K562 (cell line): ENCODE measurements around the gene DNAAF6. TPM values are rescaled to one million over a fixed set of nuclear protein-coding genes. Genes with fewer than 3 reads are reported as not detected.

ENCODE experiments used
- ATAC-seq: fragments of 200-7000 bp; cut with Tn5 transposase; 3 replicates; pipeline ENCODE4 v1.9.1; 2020; ENCODE audit warnings: moderate library complexity
- BruUV-seq: library from RNA; stranded (reverse); fragments of 400-500 nt; replicated peaks from 2 replicates; lab custom pipeline; 2021; lab: Mats Ljungman, UMichigan
- CTCF ChIA-PET: fragments of 300-600 bp; formaldehyde crosslinking; extraction: SDS; loops from one replicate; lab custom pipeline; 2021; ENCODE audit warnings: low intra/inter-chr PET ratio; lab: Yijun Ruan, JAX
- POLR2A ChIA-PET: fragments of 300-600, 350-650 bp; sonication (Branson Sonifier 250); formaldehyde crosslinking; extraction: SDS; loops from one replicate; lab custom pipeline; 2021; ENCODE audit warnings: antibody characterized with exemption, inconsistent platforms; lab: Yijun Ruan, JAX
- DNase-seq, 4 experiments: peaks; one replicate each; pipeline versions ENCODE4 v3.0.0 to v3.0.0-alpha.2; 2011 to 2018; ENCODE audit warnings: low spot score in 3 of 4, mixed read lengths in 3 of 4; ENCODE audit errors: extremely low read depth in 1 of 4
- FAIRE-seq: peaks from 2 replicates; lab custom pipeline; 2011; peaks lifted over from hg19 to GRCh38; lab: Jason Lieb, UNC
- H2AFZ ChIP-seq: 2 replicates; pipeline ENCODE4 v1.6.0; 2011; ENCODE audit warnings: low read depth, low read length, control low read depth, inconsistent platforms
- H3K27ac ChIP-seq: fragments of 200-600 bp; 3 replicates; pipeline ENCODE4 v1.8.0; 2011; ENCODE audit warnings: low read depth, mild to moderate bottlenecking, control low read depth, inconsistent platforms, low read length, moderate library complexity, mixed read lengths; ENCODE audit errors: extremely low read depth
- H3K27me3 ChIP-seq, 2 experiments: fragments of 300-600 bp in 1 of 2; 2 replicates in 1 of 2; 3 replicates in 1 of 2; pipeline versions ENCODE4 v1.6.0 to v1.8.0; 2011; ENCODE audit warnings: inconsistent platforms in 2 of 2, low read length in 2 of 2, mild to moderate bottlenecking in 1 of 2, mixed read lengths in 1 of 2, moderate library complexity in 1 of 2; ENCODE audit not compliant: control insufficient read depth in 2 of 2, insufficient read depth in 2 of 2
- H3K36me3 ChIP-seq: fragments of 300-600 bp; 3 replicates; pipeline ENCODE4 v1.8.0; 2011; ENCODE audit warnings: mild to moderate bottlenecking, low read length, inconsistent platforms; ENCODE audit not compliant: control insufficient read depth, insufficient read depth
- H3K4me1 ChIP-seq, 2 experiments: fragments of 200-600 bp in 1 of 2; replicated peaks in 1 of 2; 2 replicates in 1 of 2; 3 replicates in 1 of 2; pipeline versions ENCODE4 v1.5.1 to v1.8.0; 2011; ENCODE audit warnings: inconsistent platforms in 2 of 2, low read length in 2 of 2, mild to moderate bottlenecking in 1 of 2, mixed read lengths in 1 of 2, moderate library complexity in 1 of 2; ENCODE audit not compliant: control insufficient read depth in 2 of 2, insufficient read depth in 2 of 2
- H3K4me2 ChIP-seq: 2 replicates; pipeline ENCODE4 v1.6.1; 2011; ENCODE audit warnings: low read length, control low read depth, inconsistent platforms, mixed read lengths; ENCODE audit not compliant: insufficient read depth
- H3K4me3 ChIP-seq: fragments of 200-600 bp; sonication (generic), shearing (Covaris generic); 2 replicates; pipeline ENCODE4 v1.5.1; 2016; ENCODE audit warnings: control low read depth, inconsistent platforms
- H3K79me2 ChIP-seq: fragments of 200-600 bp; 3 replicates; pipeline ENCODE4 v1.8.0; 2011; ENCODE audit warnings: low read length, inconsistent platforms; ENCODE audit not compliant: control insufficient read depth, insufficient read depth
- H3K9ac ChIP-seq, 2 experiments: 2 replicates each; pipeline versions ENCODE4 v1.6.0 to v1.6.1; 2011; ENCODE audit warnings: low read depth in 2 of 2, low read length in 2 of 2, control low read depth in 1 of 2, inconsistent platforms in 1 of 2, mild to moderate bottlenecking in 1 of 2, mixed read lengths in 1 of 2; ENCODE audit not compliant: insufficient read depth in 1 of 2
- H3K9me1 ChIP-seq: one replicate; pipeline ENCODE4 v1.6.0; 2011; ENCODE audit warnings: inconsistent platforms, mild to moderate bottlenecking, low read length, moderate library complexity; ENCODE audit not compliant: control insufficient read depth, insufficient read depth
- H3K9me3 ChIP-seq: replicated peaks from 2 replicates; pipeline ENCODE4 v1.5.1; 2011; ENCODE audit warnings: low read depth, low read length, inconsistent platforms; ENCODE audit not compliant: control insufficient read depth, insufficient read depth
- H4K20me1 ChIP-seq: replicated peaks from 2 replicates; pipeline ENCODE4 v1.6.1; 2011; ENCODE audit warnings: low read length, inconsistent platforms, mixed read lengths; ENCODE audit not compliant: control insufficient read depth, insufficient read depth
- BRD9 ChIP-seq: fragments of 450-650 bp; IDR thresholded peaks from 2 replicates; pipeline ENCODE4 v1.6.1; 2018; ENCODE audit warnings: low read depth; ENCODE audit not compliant: partially characterized antibody
- CC2D1A ChIP-seq: fragments of 450-650 bp; IDR thresholded peaks from 2 replicates; pipeline ENCODE4 v1.6.1; 2017; ENCODE audit warnings: mild to moderate bottlenecking
- L3MBTL2 ChIP-seq: fragments of 450-650 bp; IDR thresholded peaks from 2 replicates; pipeline ENCODE4 v1.6.1; 2016; ENCODE audit warnings: mild to moderate bottlenecking, moderate library complexity
- LARP7 ChIP-seq: fragments of 450-650 bp; IDR thresholded peaks from 2 replicates; pipeline ENCODE4 v1.6.1; 2016
- POU5F1 ChIP-seq: fragments of 150-350 bp; IDR thresholded peaks from 2 replicates; pipeline ENCODE4 v1.6.1; 2014; ENCODE audit warnings: borderline replicate concordance, low read length, low read depth, mild to moderate bottlenecking; ENCODE audit not compliant: partially characterized antibody
- SPI1 ChIP-seq: IDR thresholded peaks from 2 replicates; pipeline ENCODE4 v1.6.1; 2011; ENCODE audit warnings: low read depth, low read length, control low read depth, borderline replicate concordance
- STAT5B ChIP-seq: fragments of 250-450 bp; sonication (Bioruptor Pico); IDR thresholded peaks from 2 replicates; pipeline ENCODE4 v1.8.0; 2021; ENCODE audit warnings: mild to moderate bottlenecking, inconsistent platforms
- ZEB2 ChIP-seq: fragments of 450-650 bp; IDR thresholded peaks from 2 replicates; pipeline ENCODE4 v1.6.1; 2016
- ZFP1 ChIP-seq: fragments of 450-650 bp; formaldehyde crosslinking; IDR thresholded peaks from 2 replicates; pipeline ENCODE4 v1.4.0; 2020; ENCODE audit warnings: mild to moderate bottlenecking, mixed read lengths
- ZFX ChIP-seq: sonication (generic); formaldehyde crosslinking; IDR thresholded peaks from 2 replicates; pipeline ENCODE4 v1.8.0; 2022; ENCODE audit warnings: mild to moderate bottlenecking, missing genetic modification reagents, moderate library complexity
- ZNF165 ChIP-seq: fragments of 250-450 bp; sonication (Bioruptor Pico); IDR thresholded peaks from 2 replicates; pipeline ENCODE4 v1.4.0; 2020; ENCODE audit warnings: borderline replicate concordance
- ZNF584 ChIP-seq: fragments of 200-800 bp; sonication (Bioruptor generic); IDR thresholded peaks from 2 replicates; pipeline ENCODE4 v1.6.1; 2016; ENCODE audit warnings: low read depth, mild to moderate bottlenecking, missing genetic modification characterization, missing compliant biosample characterization
- ZNF696 ChIP-seq: fragments of 250-450 bp; sonication (Bioruptor Pico); conservative IDR thresholded peaks from 2 replicates; pipeline ENCODE4 v1.4.0; 2020; ENCODE audit warnings: mild to moderate bottlenecking, moderate library complexity
- ZNF766 ChIP-seq: fragments of 200-800 bp; sonication (Bioruptor generic); conservative IDR thresholded peaks from 2 replicates; pipeline ENCODE4 v1.6.1; 2016; ENCODE audit warnings: missing genetic modification characterization, missing compliant biosample characterization
- WGBS: fragments of 100-300 bp; shearing (Covaris generic); methylation state at CpG from one replicate; pipeline ENCODE4 v1.1.6; 2016; ENCODE audit warnings: low coverage, mixed read lengths; ENCODE audit not compliant: insufficient coverage; ENCODE audit errors: missing lambda C conversion rate; 5-methylcytosine and 5-hydroxymethylcytosine counted together
- in situ Hi-C: fragments of 300-500 bp; cut with MboI; formaldehyde crosslinking; loops from 4 replicates; pipeline ENCODE4 v1.15.0; 2018; ENCODE audit warnings: inconsistent platforms, mixed read lengths
- intact Hi-C: fragments of 100-400 bp; cut with micrococcal nuclease; formaldehyde crosslinking; loops from 2 replicates; pipeline ENCODE4 v1.14.2; 2022
- polyA plus RNA-seq, 8 experiments: library from polyadenylated mRNA; depleted of rRNA in 4 of 8; stranded (reverse) in 5 of 8; unstranded in 3 of 8; fragments of >200 nt; fragmentation: Nextera tagmentation in 2 of 8; fragmentation: Illumina TruSeq in 1 of 8; extraction: Ambion mirVana in 2 of 8; extraction: Trizol in 1 of 8; gene quantifications; 2 replicates each; pipeline versions ENCODE4 v1.2.1 to v1.2.3, GENCODE V29; 2011 to 2014; ENCODE audit warnings: inconsistent platforms in 1 of 8, missing spikeins in 1 of 8
- total RNA-seq, 7 experiments: library from RNA; depleted of rRNA in 6 of 7; stranded (reverse); fragments of >200 nt in 6 of 7; fragmentation: Illumina TruSeq in 2 of 7; extraction: Trizol in 2 of 7; gene quantifications; 2 replicates each; pipeline versions ENCODE4 v1.2.1 to v1.2.3, GENCODE V29; 2011 to 2021; ENCODE audit warnings: low replicate concordance in 1 of 7
- TF ChIP-seq, protein P1 (sequence below): fragments of 250-450 bp; sonication (Bioruptor Pico); IDR thresholded peaks from 2 replicates; pipeline ENCODE4 v1.8.0; 2022; ENCODE audit warnings: moderate library complexity, mild to moderate bottlenecking, inconsistent platforms

DNAAF6 gene
- total and polyA plus RNA-seq, 9 of the 15 experiments (the other 6 are each of a cell fraction or from before 2014, with no cell fraction given) = 0.04 to 0.17 (median 0.14) TPM; not detected in 4

- WGBS = 56% methylated on average over 3 of the region's 3 CpGs
- ChIA-PET POLR2A (no interaction called here), CTCF (no interaction called here)
- H4K20me1 ChIP-seq = no peaks in the 10 kb centered on the region
- H3K9me3 ChIP-seq = 0 out of 2 replicates have a peak, but pooled peaks cover 2% of the 10 kb centered on the region
- no peak overlapping the region for H3K4me3 ChIP-seq
- intact Hi-C loops = no loop called here
- peaks cover 24% of the 10 kb centered on the region for H3K36me3 ChIP-seq
- no peaks in the 10 kb centered on the region for H3K27me3 ChIP-seq
- no peak for ATAC-seq
- peaks cover 0 to 11% of the 10 kb centered on the region in 2 experiments; a peak in 3 of 5 replicates for H3K4me1 ChIP-seq
- no peaks in the 10 kb centered on the region for H3K9me1 ChIP-seq
- BruUV-seq = no TSS peak
- H3K4me2 ChIP-seq = no peak overlapping the region
- no peak for TF ChIP-seq ZNF696 (CRISPR knock-in tag)
- no peak for FAIRE-seq
- 0 out of 3 replicates have a peak overlapping the region, but pooled peaks have one; percentile 36 for H3K27ac ChIP-seq
- peaks cover 95% of the 10 kb centered on the region for H3K79me2 ChIP-seq
- no peak for DNase-seq
- no peak overlapping the region for H3K9ac ChIP-seq
- no peak overlapping the region for H2AFZ ChIP-seq
- in situ Hi-C loops = no loop called here
These were observed 6.9 kb upstream of the DNAAF6 start for GRCh38 chrX:107199491-107199890.

DNA sequence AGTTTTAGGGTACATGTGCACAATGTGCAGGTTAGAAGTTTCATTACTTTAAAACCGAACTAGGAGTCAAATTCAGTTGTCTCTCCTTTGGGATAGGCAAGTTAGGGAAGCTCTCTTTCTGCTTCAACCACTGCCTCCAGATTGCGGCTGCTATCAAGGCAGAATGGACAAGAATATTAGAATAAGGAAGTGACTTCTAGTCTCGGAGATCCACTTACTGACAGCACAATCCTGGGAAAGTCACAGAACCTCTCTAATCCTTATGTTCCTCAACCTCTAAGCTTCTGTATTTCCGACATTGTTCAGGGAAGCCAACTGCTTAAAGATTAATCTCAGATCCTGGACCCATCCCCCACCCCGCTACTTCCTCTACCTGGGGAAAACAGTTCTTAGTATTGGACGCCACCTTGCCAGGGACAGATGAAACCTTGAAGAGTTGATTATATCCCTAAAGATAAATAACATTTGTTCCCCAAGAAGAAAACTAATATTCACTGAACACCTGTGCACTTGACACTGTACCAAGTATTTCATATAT, 2.3 kb upstream of the DNAAF6 start:
- H3K4me3 ChIP-seq = peak overlapping the region; percentile 30
- peak overlapping the region; percentile 74 for H3K4me2 ChIP-seq
- H3K9me3 ChIP-seq = 0 out of 2 replicates have a peak, but pooled peaks cover 2% of the 10 kb centered on the region
- peak; percentile 55 for FAIRE-seq
- in situ Hi-C loops = no loop called here
- H3K4me1 ChIP-seq = peaks cover 4 to 9% of the 10 kb centered on the region in 2 experiments; a peak in 4 of 5 replicates
- TSS peak; percentile 25 for BruUV-seq
- H3K9ac ChIP-seq = peak overlapping the region; percentile 32 to 52; a peak in 3 of 4 replicates
- H3K9me1 ChIP-seq = no peaks in the 10 kb centered on the region
- peaks cover 16% of the 10 kb centered on the region for H3K36me3 ChIP-seq
- H2AFZ ChIP-seq = no peak overlapping the region
- H3K27me3 ChIP-seq = no peaks in the 10 kb centered on the region
- WGBS = 2% methylated on average over 6 of the region's 6 CpGs
- H3K79me2 ChIP-seq = peaks cover 64% of the 10 kb centered on the region
- peak; percentile 6; the same call in 1 of the 3 replicates for ATAC-seq
- intact Hi-C loops = loop anchor here (2.0 kb wide), 1 partner anchor 35 kb away; no protein-coding TSS in a partner anchor
- peak in 1 of 4 experiments; percentile 62 for DNase-seq
- POLR2A ChIA-PET = interaction anchor here (2.0 kb wide), 1 partner anchor 11 kb away, joined by 5 read pairs; no protein-coding TSS in a partner anchor
- no peaks in the 10 kb centered on the region for H4K20me1 ChIP-seq
- CTCF ChIA-PET = no interaction called here
- peak overlapping the region; percentile 27 for H3K27ac ChIP-seq
- TF ChIP-seq ZFP1 (CRISPR knock-in tag) = no peak
- 0 out of 2 replicates have a peak, but pooled peaks have one; percentile 47 for TF ChIP-seq ZEB2
- no peak for TF ChIP-seq ZFX (CRISPR knock-in tag)
- no peak for TF ChIP-seq ZNF584 (CRISPR knock-in tag)
- TF ChIP-seq ZNF165 (CRISPR knock-in tag) = no peak
- no peak for TF ChIP-seq STAT5B (CRISPR knock-in tag)
- TF ChIP-seq, protein P1, sequence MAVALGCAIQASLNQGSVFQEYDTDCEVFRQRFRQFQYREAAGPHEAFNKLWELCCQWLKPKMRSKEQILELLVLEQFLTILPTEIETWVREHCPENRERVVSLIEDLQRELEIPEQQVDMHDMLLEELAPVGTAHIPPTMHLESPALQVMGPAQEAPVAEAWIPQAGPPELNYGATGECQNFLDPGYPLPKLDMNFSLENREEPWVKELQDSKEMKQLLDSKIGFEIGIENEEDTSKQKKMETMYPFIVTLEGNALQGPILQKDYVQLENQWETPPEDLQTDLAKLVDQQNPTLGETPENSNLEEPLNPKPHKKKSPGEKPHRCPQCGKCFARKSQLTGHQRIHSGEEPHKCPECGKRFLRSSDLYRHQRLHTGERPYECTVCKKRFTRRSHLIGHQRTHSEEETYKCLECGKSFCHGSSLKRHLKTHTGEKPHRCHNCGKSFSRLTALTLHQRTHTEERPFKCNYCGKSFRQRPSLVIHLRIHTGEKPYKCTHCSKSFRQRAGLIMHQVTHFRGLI (CRISPR knock-in tag) = no peak
- no peak for TF ChIP-seq L3MBTL2
- TF ChIP-seq POU5F1 = no peak
- peak; percentile 75; the same call in 1 of the 2 replicates for TF ChIP-seq SPI1
- TF ChIP-seq LARP7 = no peak
- peak; percentile 31 for TF ChIP-seq BRD9
- no peak for TF ChIP-seq CC2D1A
- TF ChIP-seq ZNF766 (CRISPR knock-in tag) = no peak
